Endometrial microvascular endothelial cells (primary cell): Measurements from ENCODE around the gene ZNF232. TPM values are rescaled to one million over a fixed set of nuclear protein-coding genes. Genes with fewer than 3 reads are reported as not detected.
"Not testable (repeated sequence)": the region's sequence is repeated elsewhere in the genome, so short reads cannot be mapped to it uniquely, and the experiment has no call there.

Experiments used
- in situ Hi-C: cut with HindIII; loops from 2 replicates; pipeline ENCODE4 v1.10.0; 2017; ENCODE audit warnings: low sequenced_read_pairs, low pct_unique_long_range_greater_than_20kb; ENCODE audit errors: inconsistent ontology term
- total RNA-seq: library from RNA; depleted of rRNA; stranded (reverse); fragments of >200 nt; gene quantifications from one replicate; pipeline ENCODE4 v1.2.3, GENCODE V29; 2015; ENCODE audit errors: inconsistent ontology term

Gene ZNF232
- total RNA-seq, result 4.9 TPM

DNA sequence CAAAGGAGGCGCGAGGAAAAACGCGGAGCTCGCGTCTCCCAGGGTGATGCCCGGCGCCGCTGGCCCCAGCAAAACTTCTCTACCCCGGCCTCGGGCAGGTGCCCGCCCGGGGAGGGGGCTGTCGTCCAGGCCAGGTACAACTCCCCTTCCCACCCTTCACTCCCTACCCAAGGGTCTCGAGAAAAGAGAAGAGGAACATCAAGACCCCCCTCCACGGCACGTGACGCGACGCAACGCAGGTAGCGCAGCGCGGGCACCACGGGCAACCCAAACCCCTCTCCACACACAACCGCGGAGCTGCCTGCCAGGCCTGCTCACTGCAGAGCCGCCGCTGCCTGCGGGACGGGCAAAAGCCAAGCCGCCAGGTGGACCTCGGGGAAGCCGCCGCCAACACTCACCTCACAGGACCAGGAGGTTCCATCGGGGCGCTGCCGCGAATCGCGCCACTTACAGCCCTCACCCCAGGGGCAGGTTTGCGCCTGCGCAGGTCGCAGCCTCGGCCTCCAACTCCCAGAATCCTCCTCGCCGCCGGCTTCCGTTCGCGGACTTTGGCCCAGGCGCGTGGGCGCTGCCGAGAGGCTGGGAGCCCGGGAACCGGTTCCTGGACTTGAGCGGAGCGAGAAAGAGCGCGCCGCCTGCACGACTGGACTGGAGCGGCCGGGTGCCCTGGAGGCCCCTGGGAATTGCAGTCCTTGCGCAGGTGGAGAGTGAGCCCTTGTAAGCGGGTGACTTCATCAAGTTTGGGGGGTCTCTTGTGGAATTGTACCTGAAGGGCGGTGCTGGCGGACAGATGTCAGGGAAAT, at the start of gene ZNF232:
TSS of gene ZNF232 (minus strand) at position 477 of the 803 bp plus-strand sequence. CDS start at position 421, 56 bp downstream.
- in situ Hi-C loops, result no loop called here

DNA sequence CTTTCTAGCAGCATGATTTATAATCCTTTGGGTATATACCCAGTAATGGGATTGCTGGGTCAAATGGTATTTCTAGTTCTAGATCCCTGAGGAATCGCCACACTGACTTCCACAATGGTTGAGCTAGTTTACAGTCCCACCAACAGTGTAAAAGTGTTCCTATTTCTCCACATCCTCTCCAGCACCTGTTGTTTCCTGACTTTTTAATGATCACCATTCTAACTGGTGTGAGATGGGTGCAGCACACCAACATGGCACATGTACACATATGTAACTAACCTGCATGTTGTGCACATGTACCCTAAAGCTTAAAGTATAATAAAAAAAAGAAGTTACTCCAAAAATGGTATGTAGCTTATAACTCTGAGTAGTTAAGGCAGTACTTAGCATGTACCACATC, 49.0 kb upstream of the ZNF232 start:
- in situ Hi-C loops, result not testable (repeated sequence)

DNA sequence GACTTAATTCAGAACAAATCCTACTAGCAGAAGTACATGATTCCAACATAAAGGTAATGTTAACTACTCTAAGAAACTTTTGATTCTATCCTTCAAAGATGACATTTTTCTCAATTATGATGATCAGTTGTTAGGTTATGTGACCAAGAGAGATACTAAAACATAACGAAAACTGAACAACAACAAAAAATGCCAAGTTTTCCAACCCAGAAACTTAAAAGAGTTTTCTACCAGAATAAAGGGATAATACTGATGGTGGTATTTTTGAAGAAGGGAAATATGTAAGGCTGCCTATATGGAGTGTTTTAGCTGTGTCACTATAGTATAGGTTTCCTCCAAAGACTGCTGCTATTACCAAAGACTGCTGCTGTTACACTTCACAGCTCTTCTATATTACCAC, 34.4 kb upstream of the ZNF232 start:
- in situ Hi-C loops, result not testable (repeated sequence)

DNA sequence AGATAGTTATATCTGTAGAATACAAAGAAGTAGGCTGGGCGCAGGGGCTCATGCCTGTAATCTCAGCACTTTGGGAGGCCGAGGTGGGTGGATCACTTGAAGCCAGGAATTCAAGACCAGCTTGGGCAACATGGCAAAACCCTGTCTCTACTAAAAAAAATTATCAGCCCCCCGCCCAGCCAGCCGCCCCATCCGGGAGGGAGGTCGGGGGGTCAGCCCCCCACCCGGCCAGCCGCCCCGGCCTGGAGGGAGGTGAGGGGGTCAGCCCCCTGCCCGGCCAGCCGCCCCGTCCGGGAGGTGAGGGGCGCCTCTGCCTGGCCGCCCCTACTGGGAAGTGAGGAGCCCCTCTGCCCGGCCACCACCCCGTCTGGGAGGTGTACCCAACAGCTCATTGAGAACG, 31.2 kb upstream of the ZNF232 start:
- in situ Hi-C loops, result not testable (repeated sequence)

DNA sequence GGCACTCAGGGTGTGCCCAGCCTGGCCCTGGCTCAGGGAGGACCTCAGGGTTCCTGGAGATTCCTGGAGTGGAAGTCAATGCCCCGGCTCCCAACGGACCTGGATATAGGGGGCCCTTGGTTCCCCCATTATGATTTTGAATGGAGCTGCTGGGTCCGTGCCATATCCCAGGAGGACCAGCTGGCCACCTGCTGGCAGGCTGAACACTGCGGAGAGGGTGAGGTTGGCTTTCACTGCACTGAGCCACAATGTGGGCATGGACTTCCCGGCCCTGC, 27.7 kb upstream of the ZNF232 start:
- in situ Hi-C loops, result no loop called here

DNA sequence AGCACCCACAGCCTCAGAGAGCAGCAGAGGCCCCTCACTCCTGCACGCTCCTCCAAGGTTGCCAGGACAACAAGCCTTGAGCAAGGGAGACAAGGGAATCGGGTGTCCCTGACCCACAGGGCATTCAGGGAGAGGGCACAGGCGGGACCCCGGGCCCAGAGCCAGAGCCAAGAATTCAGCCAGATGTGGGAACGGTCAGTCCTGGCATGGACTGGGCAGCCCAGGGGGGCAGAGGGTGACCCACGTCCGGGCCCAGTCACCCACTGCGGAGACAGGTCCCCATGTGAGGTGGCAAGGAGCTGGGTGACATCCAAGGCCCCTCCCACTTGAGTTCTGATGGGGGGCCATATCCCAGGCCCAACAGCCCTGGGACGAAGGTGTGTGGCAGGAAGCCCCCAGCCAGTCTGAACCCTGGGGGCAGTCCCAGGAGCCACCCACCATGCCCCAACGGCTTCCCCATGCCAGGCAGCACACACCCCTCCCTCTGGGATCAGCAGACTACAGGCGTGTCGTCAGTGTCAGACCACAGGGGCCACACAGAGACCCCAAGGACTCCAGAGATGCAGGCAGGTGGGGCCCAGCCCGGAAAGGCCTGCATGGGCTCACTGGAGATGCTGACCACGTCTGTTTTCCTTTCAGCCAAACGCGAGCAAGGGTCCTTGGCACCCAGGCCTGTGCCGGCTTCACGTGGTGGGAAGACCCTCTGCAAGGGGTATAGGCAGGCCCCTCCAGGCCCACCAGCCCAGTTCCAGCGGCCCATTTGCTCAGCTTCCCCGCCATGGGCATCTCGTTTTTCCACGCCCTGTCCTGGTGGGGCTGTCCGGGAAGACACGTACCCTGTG, 27.2 kb upstream of the ZNF232 start:
- in situ Hi-C loops, result no loop called here

- in situ Hi-C loops, result not testable (repeated sequence)
Observed at GRCh38 chr17:5138198-5138544, 26.5 kb upstream of the ZNF232 start.

DNA sequence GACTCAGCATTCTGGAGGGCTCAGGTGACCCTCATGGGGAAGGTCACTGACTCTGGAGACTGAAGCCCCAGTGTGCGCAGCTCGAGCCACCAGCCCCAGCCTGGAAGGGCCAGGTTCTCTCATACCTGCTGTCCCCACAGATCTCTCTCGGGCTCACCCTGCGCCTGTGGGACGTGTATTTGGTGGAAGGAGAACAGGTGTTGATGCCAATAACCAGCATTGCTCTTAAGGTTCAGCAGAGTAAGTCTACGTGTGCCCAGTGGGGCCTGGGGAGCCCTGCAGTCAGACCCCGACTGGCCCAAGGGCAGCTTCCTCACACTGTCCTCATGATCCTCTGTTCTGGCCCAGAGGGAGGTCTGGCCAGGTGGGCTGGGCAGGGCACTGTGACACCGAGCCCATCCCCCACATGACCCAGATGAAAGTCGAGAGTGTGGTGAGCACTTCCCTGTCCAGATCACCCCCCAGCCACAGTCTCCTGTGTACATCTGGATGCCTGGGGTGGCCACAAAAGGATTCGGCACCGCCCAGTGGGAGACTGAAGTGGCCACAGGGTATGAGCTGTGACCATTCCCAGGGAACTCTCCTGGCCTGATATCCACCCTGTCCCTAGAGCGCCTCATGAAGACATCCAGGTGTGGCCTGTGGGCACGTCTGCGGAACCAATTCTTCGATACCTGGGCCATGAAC, 26.0 kb upstream of the ZNF232 start:
- in situ Hi-C loops, result not testable (repeated sequence)

- in situ Hi-C loops, result not testable (repeated sequence)
Observed at GRCh38 chr17:5136580-5137412, 25.1 kb upstream of the ZNF232 start.

- in situ Hi-C loops, result no loop called here
Observed at GRCh38 chr17:5135726-5136579, 24.3 kb upstream of the ZNF232 start.

DNA sequence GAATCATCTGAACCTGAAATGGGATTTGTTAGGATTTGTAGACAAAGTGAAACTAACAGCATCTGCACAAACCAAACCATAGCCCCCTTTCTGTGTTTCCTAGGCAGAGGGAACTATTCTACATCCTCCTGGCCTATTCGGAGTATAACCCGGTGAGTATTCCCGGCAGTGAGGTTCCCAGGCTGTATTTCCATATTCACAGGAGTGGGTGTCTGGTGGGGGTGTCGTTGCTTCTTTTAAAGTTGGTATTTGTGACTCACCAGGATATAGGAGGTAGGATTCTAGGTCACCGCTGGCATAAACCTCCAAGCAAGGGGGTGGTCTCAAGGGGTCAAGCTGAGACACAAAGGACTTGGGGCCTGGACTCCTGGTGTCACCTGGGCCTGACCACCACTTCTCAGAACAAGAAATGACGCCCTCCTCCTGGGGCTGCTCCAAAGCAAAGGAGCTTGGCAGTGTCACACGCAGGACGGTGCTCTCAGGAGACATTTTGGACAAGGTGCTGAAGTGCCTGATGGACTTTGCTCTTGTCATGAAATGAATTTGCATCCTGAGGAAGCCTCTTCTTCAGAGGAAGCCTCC, 23.5 kb upstream of the ZNF232 start:
- in situ Hi-C loops, result not testable (repeated sequence)

DNA sequence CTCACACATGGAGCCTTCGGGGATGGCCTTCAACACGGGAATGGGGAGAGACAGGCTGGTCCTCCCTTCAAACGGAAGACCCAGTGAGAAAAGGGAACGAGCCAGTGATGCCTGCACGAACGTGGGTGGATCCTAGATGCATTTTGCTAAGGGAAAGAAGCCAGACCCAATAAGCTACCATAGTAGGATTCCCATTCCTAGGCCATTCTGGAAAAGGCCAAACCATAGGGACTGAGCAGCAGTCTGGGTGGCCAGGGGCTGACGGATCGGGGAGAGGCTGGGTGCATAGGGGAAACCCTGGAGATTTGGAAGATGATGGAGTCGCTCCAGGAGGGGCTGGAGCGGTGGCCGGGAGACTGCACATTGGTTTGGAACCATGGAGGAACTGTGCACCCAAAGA, 22.9 kb upstream of the ZNF232 start:
- in situ Hi-C loops, result not testable (repeated sequence)

DNA sequence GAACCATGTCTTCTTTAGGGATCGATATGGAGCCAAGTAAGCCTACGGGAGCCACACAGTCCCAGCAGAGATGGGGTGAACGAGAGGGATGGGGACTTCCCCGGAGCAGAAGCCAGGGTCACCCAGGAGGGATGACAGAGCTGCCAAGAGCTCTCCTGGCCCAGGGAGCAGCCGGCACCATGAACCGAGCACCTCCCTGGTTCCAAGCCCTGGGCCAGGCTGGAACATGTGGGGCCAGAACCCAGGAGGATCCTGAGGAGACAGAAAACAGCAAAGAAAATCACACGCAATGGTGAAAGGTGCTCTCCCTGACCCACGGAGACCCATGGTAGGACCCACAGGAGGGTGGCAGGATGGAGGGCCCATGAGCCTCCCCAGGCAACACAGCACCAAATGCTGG, 22.3 kb upstream of the ZNF232 start:
- in situ Hi-C loops, result not testable (repeated sequence)

- in situ Hi-C loops, result no loop called here
Observed at GRCh38 chr17:5133311-5133710, 21.6 kb upstream of the ZNF232 start.

DNA sequence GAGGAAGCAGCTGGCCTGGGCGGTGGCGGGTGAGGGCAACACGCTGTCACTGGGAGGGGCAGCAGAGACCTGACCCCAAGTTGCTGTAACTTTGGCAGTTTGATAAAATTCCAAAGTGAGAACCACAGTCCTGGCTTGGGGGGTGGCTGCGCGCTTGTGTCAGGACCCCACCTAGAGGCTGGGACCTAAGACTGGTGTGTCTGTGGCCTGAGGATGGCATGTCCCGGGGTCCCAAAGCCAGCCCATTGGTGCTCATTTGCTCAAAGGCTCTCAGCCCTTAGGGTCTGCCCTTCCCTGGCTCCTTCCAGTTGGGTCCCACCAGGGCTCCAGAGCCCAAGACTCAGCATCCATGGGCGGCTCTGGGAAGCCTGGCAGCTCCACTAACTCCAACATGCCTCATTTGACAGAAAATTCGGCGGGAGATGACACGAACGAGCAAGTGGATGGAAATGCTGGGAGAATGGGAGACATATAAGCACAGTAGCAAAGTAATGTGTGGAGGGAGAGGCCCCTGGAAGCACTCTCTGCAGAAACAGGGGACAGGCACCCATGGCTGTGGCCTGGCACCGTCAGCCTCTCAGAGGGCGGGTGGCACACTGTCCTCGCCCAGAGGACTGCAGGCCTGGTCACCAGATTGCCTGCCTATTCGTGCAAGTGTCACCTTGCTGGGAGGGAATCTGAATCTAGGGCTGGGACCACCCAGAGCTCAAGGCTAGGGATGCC, 21.0 kb upstream of the ZNF232 start:
- in situ Hi-C loops, result not testable (repeated sequence)

GRCh38 chr17:5131799-5132502, 20.3 kb upstream of the ZNF232 start:
- in situ Hi-C loops, result not testable (repeated sequence)
